ENCODE data around the gene ZFPM1.

DNA sequence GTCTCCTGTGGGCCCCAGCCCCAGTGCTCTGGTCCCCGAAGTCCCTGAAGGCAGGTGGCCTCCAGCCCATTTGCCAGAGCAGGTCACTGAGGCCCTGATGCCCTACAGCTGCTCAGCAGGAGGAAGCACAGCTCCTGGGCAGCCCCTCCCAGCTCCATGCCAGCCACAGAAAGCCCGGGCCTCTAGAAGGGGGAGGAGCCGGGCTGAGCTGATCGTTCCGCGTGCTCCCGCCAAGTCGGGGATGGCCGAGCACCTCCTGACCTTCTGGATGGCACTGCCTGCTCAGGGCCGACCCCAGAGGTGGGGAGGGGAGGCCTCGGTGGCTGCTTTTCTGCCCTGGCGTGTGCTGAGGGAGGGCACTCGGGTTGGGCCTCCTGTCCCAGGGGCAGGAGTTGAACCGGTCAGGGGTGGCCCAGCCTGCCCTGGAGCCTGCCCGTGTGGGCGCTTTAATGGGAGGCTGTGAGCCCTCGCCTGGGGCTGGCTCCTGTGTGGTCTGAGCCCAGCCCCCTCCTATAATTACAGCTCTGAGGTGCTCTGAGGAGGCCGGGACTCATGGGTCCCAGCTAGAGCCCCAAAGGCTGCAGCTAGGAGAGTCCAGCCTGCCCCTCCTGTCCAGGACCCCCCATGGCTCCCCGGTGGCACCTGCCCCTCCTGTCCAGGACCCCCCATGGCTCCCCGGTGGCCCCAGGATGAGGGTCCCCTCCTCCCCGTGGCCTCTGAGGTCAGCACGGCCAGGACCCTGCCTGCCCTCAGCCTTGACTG is 29.7 kb downstream of the ZFPM1 start:
- TF ChIP-seq, protein P1, sequence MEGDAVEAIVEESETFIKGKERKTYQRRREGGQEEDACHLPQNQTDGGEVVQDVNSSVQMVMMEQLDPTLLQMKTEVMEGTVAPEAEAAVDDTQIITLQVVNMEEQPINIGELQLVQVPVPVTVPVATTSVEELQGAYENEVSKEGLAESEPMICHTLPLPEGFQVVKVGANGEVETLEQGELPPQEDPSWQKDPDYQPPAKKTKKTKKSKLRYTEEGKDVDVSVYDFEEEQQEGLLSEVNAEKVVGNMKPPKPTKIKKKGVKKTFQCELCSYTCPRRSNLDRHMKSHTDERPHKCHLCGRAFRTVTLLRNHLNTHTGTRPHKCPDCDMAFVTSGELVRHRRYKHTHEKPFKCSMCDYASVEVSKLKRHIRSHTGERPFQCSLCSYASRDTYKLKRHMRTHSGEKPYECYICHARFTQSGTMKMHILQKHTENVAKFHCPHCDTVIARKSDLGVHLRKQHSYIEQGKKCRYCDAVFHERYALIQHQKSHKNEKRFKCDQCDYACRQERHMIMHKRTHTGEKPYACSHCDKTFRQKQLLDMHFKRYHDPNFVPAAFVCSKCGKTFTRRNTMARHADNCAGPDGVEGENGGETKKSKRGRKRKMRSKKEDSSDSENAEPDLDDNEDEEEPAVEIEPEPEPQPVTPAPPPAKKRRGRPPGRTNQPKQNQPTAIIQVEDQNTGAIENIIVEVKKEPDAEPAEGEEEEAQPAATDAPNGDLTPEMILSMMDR (IDR thresholded peaks at IDR 0.05; ENCODE audit: low read depth, low read length): no peak
- TF ChIP-seq EZH2phosphoT487 (IDR thresholded peaks at IDR 0.05; ENCODE audit: low read depth): no peak

All from OCI-LY3 (cell line).